HepG2 (cell line): ENCODE measurements around the gene ANKRD12. TPM values are rescaled to one million over a fixed set of nuclear protein-coding genes. Genes with fewer than 3 reads are reported as not detected.

Experiments
- CREM ChIP-seq, 2 experiments: sonication (generic) in 1 of 2; formaldehyde crosslinking in 1 of 2; IDR thresholded peaks; 2 replicates each; pipeline versions ENCODE4 v1.4.0 to v1.6.1; 2016 to 2020; ENCODE audit warnings: antibody characterized with exemption in 1 of 2, mild to moderate bottlenecking in 1 of 2, missing genetic modification reagents in 1 of 2
- GPN1 ChIP-seq: sonication (generic); formaldehyde crosslinking; IDR thresholded peaks from 2 replicates; pipeline ENCODE4 v1.5.1; 2020; ENCODE audit warnings: missing genetic modification reagents, borderline replicate concordance
- HIVEP1 ChIP-seq: sonication (generic); formaldehyde crosslinking; IDR thresholded peaks from 2 replicates; pipeline ENCODE4 v1.4.0; 2020; ENCODE audit warnings: mild to moderate bottlenecking, missing genetic modification reagents
- HMGA1 ChIP-seq: sonication (generic); formaldehyde crosslinking; conservative IDR thresholded peaks from 2 replicates; pipeline ENCODE4 v1.4.0; 2020; ENCODE audit warnings: missing genetic modification reagents
- HNRNPLL ChIP-seq: fragments of 200-400 bp; formaldehyde crosslinking; IDR thresholded peaks from 2 replicates; pipeline ENCODE4 v1.6.1; 2017; ENCODE audit warnings: mild to moderate bottlenecking, low read depth, low read length; ENCODE audit not compliant: poor library complexity, severe bottlenecking
- NCOA2 ChIP-seq: sonication (generic); formaldehyde crosslinking; IDR thresholded peaks from 2 replicates; pipeline ENCODE4 v1.8.0; 2022; ENCODE audit warnings: inconsistent platforms
- NR2F2 ChIP-seq: IDR thresholded peaks from 2 replicates; pipeline ENCODE4 v1.6.1; 2012; ENCODE audit warnings: low read depth, inconsistent platforms, borderline replicate concordance
- SSRP1 ChIP-seq: IDR thresholded peaks from 2 replicates; pipeline ENCODE4 v1.6.1; 2016; ENCODE audit warnings: control low read depth
- TARDBP ChIP-seq: sonication (generic); formaldehyde crosslinking; IDR thresholded peaks from 2 replicates; pipeline ENCODE4 v1.8.0; 2022; ENCODE audit warnings: mild to moderate bottlenecking, missing genetic modification reagents
- TOPORS ChIP-seq: sonication (generic); formaldehyde crosslinking; IDR thresholded peaks from 2 replicates; pipeline ENCODE4 v1.8.0; 2023; ENCODE audit warnings: mild to moderate bottlenecking, missing genetic modification reagents
- XBP1 ChIP-seq: sonication (generic); formaldehyde crosslinking; IDR thresholded peaks from 2 replicates; pipeline ENCODE4 v1.5.0; 2020; ENCODE audit warnings: missing genetic modification reagents
- YEATS4 ChIP-seq: sonication (generic); formaldehyde crosslinking; IDR thresholded peaks from 2 replicates; pipeline ENCODE4 v1.4.0; 2020; ENCODE audit warnings: missing genetic modification reagents, borderline replicate concordance
- ZFP1 ChIP-seq: IDR thresholded peaks from 2 replicates; pipeline ENCODE4 v1.6.1; 2016
- ZMYM4 ChIP-seq: sonication (generic); formaldehyde crosslinking; IDR thresholded peaks from 2 replicates; pipeline ENCODE4 v1.8.1; 2023; ENCODE audit warnings: mild to moderate bottlenecking, missing genetic modification reagents
- ZNF253 ChIP-seq: sonication (generic); formaldehyde crosslinking; IDR thresholded peaks from 2 replicates; pipeline ENCODE4 v1.8.0; 2022; ENCODE audit warnings: mild to moderate bottlenecking, missing genetic modification reagents, borderline replicate concordance
- ZNF317 ChIP-seq: sonication (generic); formaldehyde crosslinking; IDR thresholded peaks from 2 replicates; pipeline ENCODE4 v1.5.0; 2020; ENCODE audit warnings: mild to moderate bottlenecking, missing genetic modification reagents
- ZNF383 ChIP-seq: sonication (generic); formaldehyde crosslinking; IDR thresholded peaks from 2 replicates; pipeline ENCODE4 v1.4.0; 2020; ENCODE audit warnings: missing genetic modification reagents, mild to moderate bottlenecking, borderline replicate concordance
- polyA plus RNA-seq, 8 experiments: library from polyadenylated mRNA; depleted of rRNA in 3 of 8; stranded (reverse) in 7 of 8; unstranded in 1 of 8; fragments of >200 nt; fragmentation: Illumina TruSeq in 4 of 8; extraction: Trizol in 4 of 8; gene quantifications; 2 replicates each; pipeline versions ENCODE4 v1.2.1 to v1.2.3, GENCODE V29; 2011 to 2016; ENCODE audit warnings: low read depth in 4 of 8, missing spikeins in 1 of 8, mixed read lengths in 1 of 8; ENCODE audit not compliant: insufficient read depth in 1 of 8
- total RNA-seq, 5 experiments: library from RNA; depleted of rRNA; stranded (reverse); fragments of >200 nt; fragmentation: Illumina TruSeq; extraction: Trizol; gene quantifications; 2 replicates each; pipeline ENCODE4 v1.2.3, GENCODE V29; 2016; ENCODE audit warnings: low read depth in 1 of 5
- TF ChIP-seq, protein P1 (sequence below): sonication (generic); formaldehyde crosslinking; IDR thresholded peaks from 2 replicates; pipeline ENCODE4 v1.8.1; 2022; ENCODE audit warnings: low read depth, mild to moderate bottlenecking, missing genetic modification reagents
- TF ChIP-seq, protein P2 (sequence below): sonication (generic); formaldehyde crosslinking; IDR thresholded peaks from 2 replicates; pipeline ENCODE4 v1.4.0; 2020; ENCODE audit warnings: missing genetic modification reagents
- TF ChIP-seq, protein P3 (sequence below): sonication (generic); formaldehyde crosslinking; IDR thresholded peaks from 2 replicates; pipeline ENCODE4 v1.4.0; 2020; ENCODE audit warnings: mild to moderate bottlenecking, missing genetic modification reagents
- TF ChIP-seq, protein P4 (sequence below): sonication (generic); formaldehyde crosslinking; conservative IDR thresholded peaks from 2 replicates; pipeline ENCODE4 v1.4.0; 2020; ENCODE audit warnings: missing genetic modification reagents

The ANKRD12 gene
- total and polyA plus RNA-seq, 2 of the 13 experiments (the other 11 are each of a cell fraction or from before 2014, with no cell fraction given), result 6.0 to 23.2 TPM

DNA sequence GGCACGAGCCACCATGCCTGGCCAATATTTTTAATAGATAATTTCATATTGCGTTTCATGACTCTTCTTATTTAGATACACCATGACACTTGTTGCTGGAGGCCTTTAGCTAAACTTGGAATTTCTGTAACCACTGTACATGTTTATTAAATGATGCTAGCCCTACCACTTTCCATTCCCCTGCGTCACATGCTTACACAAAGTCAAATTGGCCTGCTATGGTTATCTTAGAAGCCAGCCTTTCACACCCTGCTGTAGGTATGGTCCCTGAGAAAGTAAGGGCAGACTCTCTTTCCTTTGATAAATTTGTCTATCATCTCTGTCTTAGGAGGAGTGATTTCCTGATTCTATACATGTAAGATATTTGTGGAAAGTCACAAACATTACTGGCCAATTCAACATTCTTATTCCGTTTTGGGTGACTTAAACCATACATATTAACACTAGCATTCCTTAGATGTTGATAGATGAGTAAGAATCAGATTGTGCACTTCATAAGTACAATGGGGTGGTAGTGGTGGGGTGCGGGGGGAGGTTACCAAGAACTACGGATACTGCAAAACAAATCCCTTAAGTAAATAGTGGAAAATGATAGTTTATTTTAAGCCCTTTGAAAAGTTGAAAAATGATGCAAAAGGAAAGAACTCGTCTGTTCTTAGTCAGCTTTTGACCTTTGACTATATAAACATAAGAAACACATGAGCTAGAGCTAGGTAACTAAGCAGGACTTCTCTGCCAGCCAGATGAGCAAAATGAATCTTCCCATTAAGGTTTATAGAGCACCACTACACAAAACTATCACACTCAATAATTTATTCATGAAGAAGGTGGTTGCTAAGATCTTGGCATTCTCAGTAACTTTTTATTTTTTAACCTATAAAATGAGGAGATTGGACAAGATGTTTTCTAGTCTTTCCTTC lies 42.0 kb upstream of the ANKRD12 start (continued):
- TF ChIP-seq HNRNPLL (no peak), YEATS4 (CRISPR knock-in tag) (no peak), HMGA1 (no peak), CREM (IDR thresholded peaks at IDR 0.05) (peak; percentile 56), CREM (CRISPR knock-in tag; IDR thresholded peaks at IDR 0.05) (no peak), ZNF253 (no peak), ZFP1 (no peak), XBP1 (CRISPR knock-in tag) (no peak), ZMYM4 (CRISPR knock-in tag) (no peak), SSRP1 (CRISPR knock-in tag) (no peak), NR2F2 (peak; percentile 61; the same call in 1 of the 2 replicates), ZNF317 (CRISPR knock-in tag) (no peak), TOPORS (CRISPR knock-in tag) (no peak), ZNF383 (CRISPR knock-in tag) (no peak), GPN1 (CRISPR knock-in tag) (no peak), NCOA2 (peak; percentile 87), TARDBP (CRISPR knock-in tag) (peak; percentile 39; the same call in 1 of the 2 replicates), HIVEP1 (CRISPR knock-in tag) (no peak)
- TF ChIP-seq, protein P1, sequence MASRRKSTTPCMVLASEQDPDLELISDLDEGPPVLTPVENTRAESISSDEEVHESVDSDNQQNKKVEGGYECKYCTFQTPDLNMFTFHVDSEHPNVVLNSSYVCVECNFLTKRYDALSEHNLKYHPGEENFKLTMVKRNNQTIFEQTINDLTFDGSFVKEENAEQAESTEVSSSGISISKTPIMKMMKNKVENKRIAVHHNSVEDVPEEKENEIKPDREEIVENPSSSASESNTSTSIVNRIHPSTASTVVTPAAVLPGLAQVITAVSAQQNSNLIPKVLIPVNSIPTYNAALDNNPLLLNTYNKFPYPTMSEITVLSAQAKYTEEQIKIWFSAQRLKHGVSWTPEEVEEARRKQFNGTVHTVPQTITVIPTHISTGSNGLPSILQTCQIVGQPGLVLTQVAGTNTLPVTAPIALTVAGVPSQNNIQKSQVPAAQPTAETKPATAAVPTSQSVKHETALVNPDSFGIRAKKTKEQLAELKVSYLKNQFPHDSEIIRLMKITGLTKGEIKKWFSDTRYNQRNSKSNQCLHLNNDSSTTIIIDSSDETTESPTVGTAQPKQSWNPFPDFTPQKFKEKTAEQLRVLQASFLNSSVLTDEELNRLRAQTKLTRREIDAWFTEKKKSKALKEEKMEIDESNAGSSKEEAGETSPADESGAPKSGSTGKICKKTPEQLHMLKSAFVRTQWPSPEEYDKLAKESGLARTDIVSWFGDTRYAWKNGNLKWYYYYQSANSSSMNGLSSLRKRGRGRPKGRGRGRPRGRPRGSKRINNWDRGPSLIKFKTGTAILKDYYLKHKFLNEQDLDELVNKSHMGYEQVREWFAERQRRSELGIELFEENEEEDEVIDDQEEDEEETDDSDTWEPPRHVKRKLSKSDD, result no peak
- TF ChIP-seq, protein P2, sequence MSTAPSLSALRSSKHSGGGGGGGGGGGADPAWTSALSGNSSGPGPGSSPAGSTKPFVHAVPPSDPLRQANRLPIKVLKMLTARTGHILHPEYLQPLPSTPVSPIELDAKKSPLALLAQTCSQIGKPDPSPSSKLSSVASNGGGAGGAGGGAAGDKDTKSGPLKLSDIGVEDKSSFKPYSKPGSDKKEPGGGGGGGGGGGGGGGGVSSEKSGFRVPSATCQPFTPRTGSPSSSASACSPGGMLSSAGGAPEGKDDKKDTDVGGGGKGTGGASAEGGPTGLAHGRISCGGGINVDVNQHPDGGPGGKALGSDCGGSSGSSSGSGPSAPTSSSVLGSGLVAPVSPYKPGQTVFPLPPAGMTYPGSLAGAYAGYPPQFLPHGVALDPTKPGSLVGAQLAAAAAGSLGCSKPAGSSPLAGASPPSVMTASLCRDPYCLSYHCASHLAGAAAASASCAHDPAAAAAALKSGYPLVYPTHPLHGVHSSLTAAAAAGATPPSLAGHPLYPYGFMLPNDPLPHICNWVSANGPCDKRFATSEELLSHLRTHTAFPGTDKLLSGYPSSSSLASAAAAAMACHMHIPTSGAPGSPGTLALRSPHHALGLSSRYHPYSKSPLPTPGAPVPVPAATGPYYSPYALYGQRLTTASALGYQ (CRISPR knock-in tag), result peak; percentile 68; the same call in 1 of the 2 replicates
- TF ChIP-seq, protein P3, sequence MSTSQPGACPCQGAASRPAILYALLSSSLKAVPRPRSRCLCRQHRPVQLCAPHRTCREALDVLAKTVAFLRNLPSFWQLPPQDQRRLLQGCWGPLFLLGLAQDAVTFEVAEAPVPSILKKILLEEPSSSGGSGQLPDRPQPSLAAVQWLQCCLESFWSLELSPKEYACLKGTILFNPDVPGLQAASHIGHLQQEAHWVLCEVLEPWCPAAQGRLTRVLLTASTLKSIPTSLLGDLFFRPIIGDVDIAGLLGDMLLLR (CRISPR knock-in tag), result no peak
- TF ChIP-seq, protein P4, sequence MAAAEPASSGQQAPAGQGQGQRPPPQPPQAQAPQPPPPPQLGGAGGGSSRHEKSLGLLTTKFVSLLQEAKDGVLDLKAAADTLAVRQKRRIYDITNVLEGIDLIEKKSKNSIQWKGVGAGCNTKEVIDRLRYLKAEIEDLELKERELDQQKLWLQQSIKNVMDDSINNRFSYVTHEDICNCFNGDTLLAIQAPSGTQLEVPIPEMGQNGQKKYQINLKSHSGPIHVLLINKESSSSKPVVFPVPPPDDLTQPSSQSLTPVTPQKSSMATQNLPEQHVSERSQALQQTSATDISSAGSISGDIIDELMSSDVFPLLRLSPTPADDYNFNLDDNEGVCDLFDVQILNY, result no peak
